GM21447 (cell line): Measurements from ENCODE around the gene CHADL.
"Not testable (repeated sequence)": the region's sequence is repeated elsewhere in the genome, so short reads cannot be mapped to it uniquely, and the experiment has no call there.

Experiments
- ATAC-seq: cut with Tn5 transposase; IDR thresholded peaks from one replicate; pipeline ENCODE4 v1.9.1; 2021; ENCODE audit not compliant: unreplicated experiment

The CHADL gene, protein sequence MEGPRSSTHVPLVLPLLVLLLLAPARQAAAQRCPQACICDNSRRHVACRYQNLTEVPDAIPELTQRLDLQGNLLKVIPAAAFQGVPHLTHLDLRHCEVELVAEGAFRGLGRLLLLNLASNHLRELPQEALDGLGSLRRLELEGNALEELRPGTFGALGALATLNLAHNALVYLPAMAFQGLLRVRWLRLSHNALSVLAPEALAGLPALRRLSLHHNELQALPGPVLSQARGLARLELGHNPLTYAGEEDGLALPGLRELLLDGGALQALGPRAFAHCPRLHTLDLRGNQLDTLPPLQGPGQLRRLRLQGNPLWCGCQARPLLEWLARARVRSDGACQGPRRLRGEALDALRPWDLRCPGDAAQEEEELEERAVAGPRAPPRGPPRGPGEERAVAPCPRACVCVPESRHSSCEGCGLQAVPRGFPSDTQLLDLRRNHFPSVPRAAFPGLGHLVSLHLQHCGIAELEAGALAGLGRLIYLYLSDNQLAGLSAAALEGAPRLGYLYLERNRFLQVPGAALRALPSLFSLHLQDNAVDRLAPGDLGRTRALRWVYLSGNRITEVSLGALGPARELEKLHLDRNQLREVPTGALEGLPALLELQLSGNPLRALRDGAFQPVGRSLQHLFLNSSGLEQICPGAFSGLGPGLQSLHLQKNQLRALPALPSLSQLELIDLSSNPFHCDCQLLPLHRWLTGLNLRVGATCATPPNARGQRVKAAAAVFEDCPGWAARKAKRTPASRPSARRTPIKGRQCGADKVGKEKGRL

DNA sequence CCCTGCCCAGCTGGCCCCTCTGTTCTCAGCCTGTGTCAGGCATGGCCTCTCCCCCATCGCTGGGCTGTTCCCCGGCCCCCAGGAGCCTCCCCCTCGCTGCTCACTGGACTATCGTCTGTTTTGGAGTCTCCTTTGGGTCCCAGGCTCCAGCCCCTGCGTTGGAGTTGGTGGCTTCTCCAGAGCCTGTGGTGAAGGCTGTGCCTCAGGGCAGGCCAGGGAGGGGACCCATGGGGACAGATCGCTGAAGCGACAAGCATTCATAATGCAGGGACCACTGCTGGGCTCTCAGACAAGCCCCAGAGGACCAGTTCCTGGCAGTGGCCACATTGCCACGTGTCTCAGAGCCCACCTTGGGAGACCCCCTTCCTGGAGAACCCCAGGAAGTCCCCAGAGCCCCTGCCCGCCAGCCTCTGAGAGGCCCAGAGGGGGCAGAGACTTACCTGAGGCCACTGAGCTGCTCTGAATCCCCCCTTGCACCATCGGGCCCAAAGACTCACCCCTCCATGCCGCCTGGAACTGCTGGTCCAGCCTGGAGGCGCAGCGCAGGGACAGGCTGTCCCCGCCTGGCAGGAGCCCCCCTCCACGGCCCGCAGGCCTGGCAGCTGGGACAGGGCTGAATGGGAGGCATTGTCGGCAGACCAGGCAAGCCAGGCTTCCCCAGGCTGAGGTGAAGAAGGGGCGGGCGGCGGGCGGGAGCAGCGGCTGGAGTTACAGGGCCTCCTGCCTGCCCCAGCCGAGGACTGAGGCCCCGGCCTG lies at the start of gene CHADL:
CHADL (minus strand) TSS at position 555 of the 756 bp plus-strand sequence; CDS start at position 505, 50 bp downstream.
- ATAC-seq, result no peak

GRCh38 chr22:41289671-41290070 lies 48.9 kb upstream of the CHADL start:
- ATAC-seq, result no peak

- no peak for ATAC-seq
Measured at GRCh38 chr22:41288245-41288946, 47.7 kb upstream of the CHADL start.

- ATAC-seq, result no peak
Measured at GRCh38 chr22:41286639-41287091, 45.9 kb upstream of the CHADL start.

- peak; percentile 94 for ATAC-seq
Measured at GRCh38 chr22:41285820-41286638, 45.3 kb upstream of the CHADL start, which contains the start of gene RANGAP1. RANGAP1 (minus strand) TSS chr22:41286187; CDS start chr22:41281044, 5,143 bp downstream.

DNA sequence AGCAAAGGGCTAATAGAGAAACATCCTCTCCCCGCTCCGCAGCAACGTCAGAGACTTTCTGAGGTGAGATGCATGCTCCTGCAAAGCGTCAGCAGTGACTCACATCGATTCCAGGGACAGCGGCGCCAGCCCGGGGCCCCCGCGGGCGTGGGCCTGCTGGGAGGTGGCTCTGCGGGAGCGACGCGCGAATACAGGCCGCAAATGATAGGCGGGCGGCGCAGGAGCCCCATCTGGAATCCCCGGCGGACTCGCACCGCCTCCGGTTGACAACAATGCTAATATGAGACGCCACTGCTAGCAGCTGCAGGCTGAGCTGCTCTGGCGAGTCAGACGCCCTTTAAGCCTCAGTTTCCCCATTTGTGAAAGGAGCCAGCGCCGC lies 44.7 kb upstream of the CHADL start:
- ATAC-seq, result no peak

GRCh38 chr22:41284465-41284864 lies 43.7 kb upstream of the CHADL start:
- no peak for ATAC-seq

DNA sequence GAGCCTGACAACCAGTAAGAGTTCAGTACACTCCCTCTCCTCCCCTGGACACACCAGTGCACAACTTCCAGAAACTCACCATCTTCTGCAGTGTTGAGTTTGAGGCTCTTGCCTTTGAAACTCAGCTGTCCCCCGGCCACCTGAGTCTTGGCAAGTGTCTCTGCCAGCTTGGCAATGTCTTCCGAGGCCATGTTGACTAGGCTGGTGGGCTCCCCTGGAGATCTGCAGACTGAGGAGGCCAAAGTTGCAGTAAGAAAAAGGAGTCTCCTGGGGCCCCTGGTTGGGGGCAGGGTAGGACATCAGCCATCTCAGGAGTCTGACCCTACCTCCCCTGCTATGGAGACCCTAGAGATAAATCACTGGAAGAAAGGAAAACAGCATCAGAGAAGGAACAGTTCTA lies 40.1 kb upstream of the CHADL start:
- ATAC-seq, result no peak

DNA sequence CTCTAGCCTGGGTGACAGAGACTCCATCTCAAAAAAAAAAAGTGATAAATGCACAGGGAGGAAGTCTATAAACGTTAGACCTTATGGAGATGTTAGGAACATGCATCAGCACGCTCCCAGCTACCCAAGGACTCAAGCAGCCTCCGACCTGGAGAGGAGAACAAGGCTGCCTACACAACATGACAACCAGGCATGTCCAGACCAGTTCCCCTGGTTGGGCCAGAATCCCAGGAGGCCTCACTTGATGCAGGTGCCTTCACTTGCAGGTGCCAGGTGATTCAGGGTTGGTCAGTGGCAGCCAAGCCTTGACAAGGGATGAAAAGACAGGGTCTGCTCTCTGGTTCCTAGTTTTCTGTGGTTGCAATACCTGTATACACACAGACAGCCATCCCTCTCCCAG lies 39.3 kb upstream of the CHADL start:
- ATAC-seq, result no peak

DNA sequence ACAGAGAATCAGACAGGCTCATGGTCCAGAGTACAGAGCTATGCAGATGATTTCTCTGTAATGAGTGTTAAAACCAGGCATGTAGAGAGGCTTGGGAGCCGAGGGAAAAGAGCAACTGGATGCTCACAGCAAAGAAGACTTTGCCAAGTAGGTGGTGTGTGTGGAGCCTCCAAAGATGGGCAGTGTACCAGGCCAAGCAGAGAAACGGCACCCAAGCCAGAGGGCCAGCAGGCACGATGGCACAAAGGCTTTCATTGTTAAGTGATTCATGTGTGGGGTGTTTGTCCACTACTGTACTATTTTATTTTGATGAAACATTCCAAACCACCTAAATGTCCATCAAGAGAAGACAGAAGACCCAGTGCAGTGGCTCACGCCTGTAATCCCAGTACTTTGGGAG lies 34.1 kb upstream of the CHADL start:
- no peak for ATAC-seq

DNA sequence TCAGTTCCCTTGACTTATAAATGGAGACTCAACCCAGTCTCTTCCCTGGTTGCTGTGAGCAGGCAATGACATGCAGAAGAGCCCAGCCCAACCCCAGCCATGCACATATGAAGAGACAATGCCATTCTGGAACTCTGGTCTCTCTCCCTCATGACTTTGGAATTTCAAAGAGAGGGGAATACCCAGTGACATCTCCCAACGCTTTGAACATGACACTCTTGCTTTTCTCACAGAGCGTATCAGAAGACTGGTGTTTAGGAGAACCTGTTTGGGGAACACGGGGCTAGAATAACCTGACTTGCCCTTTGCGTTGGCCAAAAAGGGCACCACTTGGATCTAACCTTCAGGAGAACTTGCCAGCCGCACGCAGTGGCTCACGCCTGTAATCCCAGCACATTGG lies 32.4 kb upstream of the CHADL start:
- no peak for ATAC-seq

DNA sequence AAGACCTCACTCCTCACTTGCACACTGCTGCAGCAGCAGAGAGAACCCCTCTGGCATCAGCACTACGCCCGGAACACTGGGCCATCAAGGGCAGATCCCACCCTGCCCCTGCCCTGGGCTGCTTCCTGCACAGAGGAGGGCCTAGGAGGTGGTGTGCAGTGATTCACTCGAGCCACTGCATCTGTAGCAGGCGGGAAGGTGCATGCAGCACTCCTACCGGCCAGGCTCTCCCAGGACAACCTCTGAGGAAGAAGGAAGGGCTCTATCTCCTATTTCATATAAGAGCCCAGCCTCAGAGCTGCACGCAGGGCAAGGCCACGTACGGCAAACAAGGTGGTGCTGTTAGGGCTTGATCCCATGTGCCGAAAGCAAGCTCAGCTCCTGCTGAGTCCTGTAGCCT lies 31.1 kb upstream of the CHADL start:
- no peak for ATAC-seq

GRCh38 chr22:41267958-41268357 lies 27.2 kb upstream of the CHADL start:
- ATAC-seq, result no peak

DNA sequence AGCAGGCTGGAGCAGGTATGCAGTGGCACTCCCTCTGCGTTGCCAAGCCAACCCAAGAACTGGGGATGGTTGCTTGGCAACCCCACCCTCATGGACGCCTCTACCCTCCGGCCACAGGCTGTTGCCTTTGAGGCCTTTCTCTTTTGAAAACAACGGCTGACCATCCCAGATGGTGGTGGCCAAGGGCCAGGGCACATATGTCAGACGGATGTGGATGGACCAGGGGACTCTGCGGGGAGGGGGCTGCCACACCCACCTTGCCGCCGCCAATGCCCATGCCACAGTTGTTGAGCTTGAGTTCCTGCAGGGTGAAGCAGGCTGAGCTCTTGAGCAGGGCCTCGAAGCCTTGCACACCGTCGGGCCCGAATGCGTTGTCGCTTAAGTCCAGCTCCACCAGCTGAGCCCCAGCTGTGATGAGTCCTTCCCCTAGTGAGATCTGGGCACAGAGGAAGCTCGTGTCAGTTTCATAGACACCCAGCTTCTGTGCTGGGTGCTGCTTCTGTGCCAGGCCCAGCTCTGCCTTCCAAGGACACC lies 23.7 kb upstream of the CHADL start:
- no peak for ATAC-seq

GRCh38 chr22:41263704-41264103 lies 23.0 kb upstream of the CHADL start:
- no peak for ATAC-seq

DNA sequence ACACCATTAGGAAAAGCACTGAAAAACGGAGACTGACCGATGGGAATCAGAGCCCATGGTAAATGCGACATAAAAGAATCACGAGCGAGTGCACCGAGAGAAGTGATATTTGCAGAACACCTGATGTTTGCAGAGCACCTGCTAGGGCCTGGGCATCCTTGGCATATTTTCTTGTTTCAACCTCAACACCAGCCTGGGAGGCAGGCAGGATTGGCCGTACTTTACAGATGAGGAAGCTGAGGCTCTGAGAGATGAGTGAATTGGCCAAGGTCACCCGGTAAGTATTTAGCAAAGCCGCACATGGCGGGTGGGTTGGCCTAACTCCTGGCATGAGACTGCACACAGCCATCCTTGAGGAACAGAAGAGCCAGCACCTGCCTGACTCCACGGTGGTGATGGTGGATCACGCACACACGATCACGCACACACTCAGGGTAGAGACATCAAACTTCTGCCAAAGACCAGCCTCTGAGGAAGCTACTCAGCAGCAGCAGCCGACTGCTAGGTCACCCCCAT lies 21.6 kb upstream of the CHADL start:
- ATAC-seq, result no peak

GRCh38 chr22:41261541-41262249 lies 21.0 kb upstream of the CHADL start:
- ATAC-seq, result no peak

GRCh38 chr22:41260871-41261270 lies 20.1 kb upstream of the CHADL start:
- no peak for ATAC-seq

GRCh38 chr22:41259756-41260155 lies 19.0 kb upstream of the CHADL start:
- not testable (repeated sequence) for ATAC-seq
